ENCODE data around the gene ABCA13.

ABCA13 gene

GRCh38 chr7:48665353-48666135 lies 494.3 kb downstream of the ABCA13 start:
- no peak for DNase-seq

GRCh38 chr7:48667407-48667806 lies 496.1 kb downstream of the ABCA13 start:
- no peak for DNase-seq

DNA sequence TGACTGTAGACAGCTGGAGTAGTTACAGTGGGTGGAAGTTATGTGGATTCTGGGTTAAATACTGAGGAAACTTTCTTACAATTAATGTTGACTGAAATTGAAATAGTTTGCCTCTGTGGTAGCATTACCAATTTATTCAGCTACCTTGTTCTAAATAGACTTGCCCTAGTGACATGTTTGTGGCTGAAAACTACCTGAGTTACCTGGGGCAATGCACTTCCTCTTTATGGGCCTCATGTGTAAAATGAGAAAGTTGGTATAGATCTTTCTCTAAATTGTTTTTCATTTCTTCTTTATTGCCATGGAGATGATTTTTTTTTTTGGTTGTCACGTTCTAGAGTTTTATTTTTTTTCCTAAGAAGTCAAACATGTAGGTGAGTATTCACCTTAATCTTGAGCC lies 500.4 kb downstream of the ABCA13 start:
- DNase-seq, result no peak

GRCh38 chr7:48681006-48681405 lies 509.7 kb downstream of the ABCA13 start:
- no peak for DNase-seq

GRCh38 chr7:48691788-48692187 lies 520.5 kb downstream of the ABCA13 start:
- no peak for DNase-seq
